Endothelial cell of umbilical vein (primary cell): ENCODE measurements around the gene ATAD1. TPM values are rescaled to one million over a fixed set of nuclear protein-coding genes. Genes with fewer than 3 reads are reported as not detected.

Experiments
- BruUV-seq: library from RNA; stranded (reverse); fragments of 400-500 nt; replicated peaks from 2 replicates; lab custom pipeline; 2021; lab: Mats Ljungman, UMichigan
- CTCF ChIA-PET: fragments of 300-600, 350-600 bp; sonication (Branson Sonifier 250); formaldehyde crosslinking; loops from one replicate; lab custom pipeline; 2021; ENCODE audit warnings: antibody characterized with exemption, inconsistent platforms; lab: Charles Lee
- POLR2A ChIA-PET: fragments of 300-600, 350-600 bp; sonication (Branson Sonifier 250); formaldehyde crosslinking; loops from one replicate; lab custom pipeline; 2021; ENCODE audit warnings: antibody characterized with exemption, inconsistent platforms; lab: Charles Lee
- DNase-seq: peaks from one replicate; pipeline ENCODE4 v3.0.0-alpha.2; 2011; ENCODE audit warnings: low read depth, low spot score
- FAIRE-seq: peaks from 2 replicates; lab custom pipeline; 2011; peaks lifted over from hg19 to GRCh38; lab: Jason Lieb, UNC
- H2AFZ ChIP-seq: 2 replicates; pipeline ENCODE4 v1.6.0; 2012; ENCODE audit warnings: low read depth, low read length, control low read depth, inconsistent platforms
- H3K27ac ChIP-seq: 2 replicates; pipeline ENCODE4 v1.5.1; 2011; ENCODE audit warnings: low read depth, mild to moderate bottlenecking, control low read depth, low read length, moderate library complexity; ENCODE audit not compliant: insufficient read depth
- H3K27me3 ChIP-seq, 2 experiments: 2 replicates each; pipeline versions ENCODE4 v1.6.0 to v1.6.1; 2011; ENCODE audit warnings: low read length in 2 of 2, mixed read lengths in 1 of 2; ENCODE audit not compliant: control insufficient read depth in 2 of 2, insufficient read depth in 2 of 2
- H3K36me3 ChIP-seq, 2 experiments: 2 replicates in 1 of 2; 3 replicates in 1 of 2; pipeline ENCODE4 v1.5.1; 2011; ENCODE audit warnings: low read length in 2 of 2, mild to moderate bottlenecking in 1 of 2, moderate library complexity in 1 of 2; ENCODE audit not compliant: control insufficient read depth in 2 of 2, insufficient read depth in 2 of 2; ENCODE audit errors: extremely low read depth in 1 of 2
- H3K4me1 ChIP-seq: 3 replicates; pipeline ENCODE4 v1.5.1; 2011; ENCODE audit warnings: mild to moderate bottlenecking, low read length; ENCODE audit not compliant: control insufficient read depth, insufficient read depth; ENCODE audit errors: extremely low read depth
- H3K4me2 ChIP-seq: 2 replicates; pipeline ENCODE4 v1.6.1; 2011; ENCODE audit warnings: low read length, control low read depth, mixed read lengths; ENCODE audit not compliant: insufficient read depth
- H3K4me3 ChIP-seq, 3 experiments: fragments of 200-600 bp in 1 of 3; sonication (generic), shearing (Covaris generic) in 1 of 3; replicated peaks in 1 of 3; 2 replicates each; pipeline ENCODE4 v1.5.1; 2011 to 2016; ENCODE audit warnings: control low read depth in 3 of 3, low read length in 3 of 3, mild to moderate bottlenecking in 2 of 3, inconsistent platforms in 1 of 3, low read depth in 1 of 3, moderate library complexity in 1 of 3; ENCODE audit not compliant: insufficient read depth in 1 of 3
- H3K79me2 ChIP-seq: 2 replicates; pipeline ENCODE4 v1.6.0; 2012; ENCODE audit warnings: low read length, inconsistent platforms; ENCODE audit not compliant: control insufficient read depth, insufficient read depth
- H3K9ac ChIP-seq: replicated peaks from 2 replicates; pipeline ENCODE3; 2011; ENCODE audit warnings: low read length, control low read depth; ENCODE audit not compliant: insufficient read depth; ENCODE audit errors: extremely low read depth
- H3K9me1 ChIP-seq: replicated peaks from 3 replicates; pipeline ENCODE4 v1.6.0; 2011; ENCODE audit warnings: mild to moderate bottlenecking, low read length; ENCODE audit not compliant: control insufficient read depth, insufficient read depth; ENCODE audit errors: extremely low read depth
- H3K9me3 ChIP-seq: replicated peaks from 2 replicates; pipeline ENCODE4 v1.5.1; 2012; ENCODE audit warnings: low read length, inconsistent platforms; ENCODE audit not compliant: control insufficient read depth, insufficient read depth
- H4K20me1 ChIP-seq: replicated peaks from 2 replicates; pipeline ENCODE3; 2011; ENCODE audit warnings: mild to moderate bottlenecking, low read length; ENCODE audit not compliant: control insufficient read depth, insufficient read depth; ENCODE audit errors: extremely low read depth
- FOS ChIP-seq: IDR thresholded peaks from 2 replicates; pipeline ENCODE4 v1.6.1; 2011; ENCODE audit warnings: mild to moderate bottlenecking, low read length, moderate library complexity, borderline replicate concordance; ENCODE audit not compliant: insufficient read depth
- GATA2 ChIP-seq: IDR thresholded peaks from 2 replicates; pipeline ENCODE4 v1.7.0; 2011; ENCODE audit warnings: low read depth, mild to moderate bottlenecking, moderate library complexity, mixed read lengths, low read length; ENCODE audit not compliant: insufficient read length, insufficient read depth
- POLR2AphosphoS5 ChIP-seq: IDR thresholded peaks from 2 replicates; pipeline ENCODE4 v1.6.1; 2012; ENCODE audit warnings: low read depth, mild to moderate bottlenecking, control low read depth, low read length, moderate library complexity; ENCODE audit not compliant: insufficient read depth
- dilution Hi-C: fragments of 300-500 bp; cut with MboI; formaldehyde crosslinking; loops from one replicate; pipeline ENCODE4 v1.15.0; 2019; ENCODE audit warnings: low sequenced_read_pairs; ENCODE audit not compliant: extremely low pct_ligation_motif_present
- intact Hi-C: fragments of 100-400 bp; cut with micrococcal nuclease; formaldehyde crosslinking; loops from one replicate; pipeline ENCODE4 v1.10.0; 2022
- polyA plus RNA-seq, 4 experiments: library from polyadenylated mRNA; depleted of rRNA in 3 of 4; stranded (reverse) in 3 of 4; unstranded in 1 of 4; fragments of >200 nt; gene quantifications; 2 replicates each; pipeline versions ENCODE4 v1.2.1 to v1.2.3, GENCODE V29; 2011 to 2012; ENCODE audit warnings: missing spikeins in 1 of 4
- total RNA-seq: library from RNA; stranded (reverse); gene quantifications from 2 replicates; pipeline ENCODE4 v1.2.3, GENCODE V29; 2021
- TF ChIP-seq, protein P1 (sequence below), 2 donors: IDR thresholded peaks; 1 replicate in 1 of 2; 2 replicates in 1 of 2; pipeline ENCODE4 v1.5.1; 2011; ENCODE audit warnings: low read length in 2 of 2, mild to moderate bottlenecking in 2 of 2, moderate library complexity in 2 of 2, control low read depth in 1 of 2, inconsistent platforms in 1 of 2, low read depth in 1 of 2; ENCODE audit not compliant: insufficient read depth in 1 of 2; ENCODE audit errors: extremely low read depth in 1 of 2

Gene ATAD1
- total and polyA plus RNA-seq, 2 donors (not counting 3 experiments of a cell fraction or from before 2014, with no cell fraction given) = 5.2 to 25.8 TPM

DNA sequence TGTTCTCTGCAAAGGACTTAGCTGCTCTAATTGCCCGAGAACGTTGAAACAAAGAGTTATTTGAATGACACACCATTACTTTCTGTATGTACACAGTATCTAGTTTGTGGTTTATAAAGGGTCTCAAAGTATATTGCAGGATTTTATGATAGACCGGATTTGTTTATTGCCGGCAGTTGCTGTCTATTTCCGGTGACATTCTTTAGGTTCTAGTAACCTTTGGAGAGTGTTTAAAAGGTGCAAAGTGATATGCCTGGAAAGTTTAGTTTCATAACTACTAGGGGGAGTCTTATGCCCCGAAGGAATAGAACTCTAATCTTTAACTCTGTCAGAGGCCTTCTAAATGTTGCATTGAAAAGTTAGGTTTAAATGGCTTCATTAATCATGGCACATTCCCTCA lies 94.5 kb downstream of the ATAD1 start:
- peaks cover 34% of the 10 kb centered on the region for H3K4me1 ChIP-seq
- no peaks in the 10 kb centered on the region for H3K27me3 ChIP-seq
- H3K36me3 ChIP-seq = no peaks in the 10 kb centered on the region
- peak; percentile 78 for FAIRE-seq
- H3K27ac ChIP-seq = peak overlapping the region; percentile 57
- H3K79me2 ChIP-seq = no peaks in the 10 kb centered on the region
- no peak overlapping the region for H2AFZ ChIP-seq
- H4K20me1 ChIP-seq = no peaks in the 10 kb centered on the region
- CTCF ChIA-PET = interaction anchor here (1.0 kb wide), 1 partner anchor 10 kb away, joined by 3 read pairs; no protein-coding TSS in a partner anchor
- BruUV-seq = no TSS peak
- no peak for TF ChIP-seq POLR2AphosphoS5
- peak; percentile 20 for TF ChIP-seq GATA2
- TF ChIP-seq FOS = peak; percentile 21
- POLR2A ChIA-PET = no interaction called here
- no peaks in the 10 kb centered on the region for H3K9me3 ChIP-seq
- H3K4me2 ChIP-seq = peak overlapping the region; percentile 74
- dilution Hi-C loops = no loop called here
- peak; percentile 57 for DNase-seq
- H3K9ac ChIP-seq = no peak overlapping the region
- no peaks in the 10 kb centered on the region for H3K9me1 ChIP-seq
- peak overlapping the region in 1 of 3 experiments; percentile 5 for H3K4me3 ChIP-seq
- intact Hi-C loops = no loop called here

DNA sequence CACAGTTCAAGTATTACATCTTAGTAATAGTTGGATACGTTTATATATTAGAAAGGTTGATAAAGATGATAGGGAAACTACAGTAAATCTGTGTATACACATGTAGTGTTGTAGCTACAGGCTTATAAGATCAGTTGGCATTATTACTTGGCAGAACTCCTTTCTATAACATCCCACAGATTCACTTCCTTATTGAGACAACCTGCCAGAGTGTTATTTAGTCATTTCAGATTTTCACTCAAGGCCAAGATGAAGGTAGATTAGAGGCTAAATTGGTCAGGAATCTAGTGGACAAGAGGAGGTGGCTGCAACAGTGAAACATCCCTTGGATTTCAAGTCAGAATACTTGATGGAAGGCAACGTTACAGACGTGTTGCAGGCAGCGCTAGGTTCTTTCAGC lies 95.3 kb downstream of the ATAD1 start:
- CTCF ChIA-PET = interaction anchor here (1.0 to 1.8 kb wide), 2 partner anchors 11 to 66 kb away, joined by 3 to 5 read pairs; no protein-coding TSS in a partner anchor
- Histone ChIP-seq H3K27me3 (no peaks in the 10 kb centered on the region), H3K27ac (peak overlapping the region; percentile 57), H3K4me3 (no peak overlapping the region), H4K20me1 (no peaks in the 10 kb centered on the region), H3K9ac (no peak overlapping the region), H3K36me3 (no peaks in the 10 kb centered on the region), H3K79me2 (no peaks in the 10 kb centered on the region), H3K4me2 (peak overlapping the region; percentile 74), H3K4me1 (peaks cover 34% of the 10 kb centered on the region), H2AFZ (no peak overlapping the region), H3K9me3 (no peaks in the 10 kb centered on the region), H3K9me1 (no peaks in the 10 kb centered on the region)
- POLR2A ChIA-PET = no interaction called here
- dilution Hi-C loops (no loop called here), intact Hi-C loops (no loop called here)
- DNase-seq (peak; percentile 35), FAIRE-seq (no peak)
- no TSS peak for BruUV-seq
- TF ChIP-seq, protein P1, sequence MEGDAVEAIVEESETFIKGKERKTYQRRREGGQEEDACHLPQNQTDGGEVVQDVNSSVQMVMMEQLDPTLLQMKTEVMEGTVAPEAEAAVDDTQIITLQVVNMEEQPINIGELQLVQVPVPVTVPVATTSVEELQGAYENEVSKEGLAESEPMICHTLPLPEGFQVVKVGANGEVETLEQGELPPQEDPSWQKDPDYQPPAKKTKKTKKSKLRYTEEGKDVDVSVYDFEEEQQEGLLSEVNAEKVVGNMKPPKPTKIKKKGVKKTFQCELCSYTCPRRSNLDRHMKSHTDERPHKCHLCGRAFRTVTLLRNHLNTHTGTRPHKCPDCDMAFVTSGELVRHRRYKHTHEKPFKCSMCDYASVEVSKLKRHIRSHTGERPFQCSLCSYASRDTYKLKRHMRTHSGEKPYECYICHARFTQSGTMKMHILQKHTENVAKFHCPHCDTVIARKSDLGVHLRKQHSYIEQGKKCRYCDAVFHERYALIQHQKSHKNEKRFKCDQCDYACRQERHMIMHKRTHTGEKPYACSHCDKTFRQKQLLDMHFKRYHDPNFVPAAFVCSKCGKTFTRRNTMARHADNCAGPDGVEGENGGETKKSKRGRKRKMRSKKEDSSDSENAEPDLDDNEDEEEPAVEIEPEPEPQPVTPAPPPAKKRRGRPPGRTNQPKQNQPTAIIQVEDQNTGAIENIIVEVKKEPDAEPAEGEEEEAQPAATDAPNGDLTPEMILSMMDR (IDR thresholded peaks at IDR 0.05; ENCODE audit: extremely low read depth in 1 of 2, insufficient read depth in 1 of 2, low read depth in 1 of 2, low read length in 2 of 2) = no peak
